Progenitor cell of endocrine pancreas (in vitro differentiated cells): ENCODE measurements around the gene FEM1A. TPM values are rescaled to one million over a fixed set of nuclear protein-coding genes. Genes with fewer than 3 reads are reported as not detected.
A peak's percentile ranks its signal among the peaks of the same experiment; 100 is the strongest.

ENCODE experiments used
- DNase-seq: peaks from one replicate; pipeline ENCODE4 v3.0.0; 2021; ENCODE audit warnings: low spot score; ENCODE audit not compliant: unreplicated experiment
- H3K27ac Mint-ChIP-seq: 2 replicates; pipeline ENCODE4 v1.8.0; 2021; ENCODE audit warnings: mild to moderate bottlenecking, moderate library complexity, mixed read lengths
- H3K27me3 Mint-ChIP-seq: 2 replicates; pipeline ENCODE4 v1.8.0; 2021; ENCODE audit warnings: mixed read lengths
- H3K36me3 Mint-ChIP-seq: 2 replicates; pipeline ENCODE4 v1.8.0; 2022; ENCODE audit warnings: mixed read lengths; ENCODE audit not compliant: insufficient read depth
- H3K4me1 Mint-ChIP-seq: 2 replicates; pipeline ENCODE4 v1.8.0; 2021; ENCODE audit warnings: low read depth, mixed read lengths
- H3K4me3 Mint-ChIP-seq: 2 replicates; pipeline ENCODE4 v1.8.0; 2021; ENCODE audit warnings: low read depth, mild to moderate bottlenecking, moderate library complexity, mixed read lengths
- H3K9me3 Mint-ChIP-seq: 2 replicates; pipeline ENCODE4 v1.8.0; 2021; ENCODE audit warnings: low read depth, mixed read lengths
- total RNA-seq: library from RNA; stranded (reverse); gene quantifications from 2 replicates; pipeline ENCODE4 v1.2.1, GENCODE V29; 2021
- TF ChIP-seq, protein P1 (sequence below): fragments of 200-600 bp; sonication (generic); IDR thresholded peaks from one replicate; pipeline ENCODE4 v1.5.0; 2021; ENCODE audit warnings: antibody characterized with exemption, mild to moderate bottlenecking; ENCODE audit not compliant: unreplicated experiment

The FEM1A gene
- total RNA-seq, 1 donor from 2014 or later: 13.0 TPM

DNA sequence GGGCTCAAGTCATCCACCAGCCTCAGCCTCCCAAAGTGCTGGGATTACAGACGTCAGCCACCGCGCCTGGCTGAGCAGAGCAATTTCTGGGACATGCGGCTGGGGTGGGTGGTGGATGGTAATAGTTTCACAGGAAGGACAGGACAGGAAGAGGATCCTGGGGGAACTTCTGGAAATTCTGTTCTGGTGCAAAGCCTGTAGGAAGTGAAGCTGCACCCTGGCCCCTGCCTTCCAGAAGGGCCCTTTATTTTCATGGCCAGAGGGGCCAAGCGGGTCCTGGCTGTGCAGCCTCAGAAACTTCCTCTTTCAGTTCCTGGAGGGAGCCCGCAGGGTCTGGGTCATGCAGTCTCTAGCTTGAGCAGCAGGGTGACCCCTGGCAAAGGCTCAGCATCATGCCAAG lies 15.7 kb downstream of the FEM1A start:
- H3K4me1 Mint-ChIP-seq: no peaks in the 10 kb centered on the region
- DNase-seq: no peak
- no peaks in the 10 kb centered on the region for H3K36me3 Mint-ChIP-seq
- no peaks in the 10 kb centered on the region for H3K9me3 Mint-ChIP-seq
- H3K4me3 Mint-ChIP-seq: no peak overlapping the region
- TF ChIP-seq, protein P1, sequence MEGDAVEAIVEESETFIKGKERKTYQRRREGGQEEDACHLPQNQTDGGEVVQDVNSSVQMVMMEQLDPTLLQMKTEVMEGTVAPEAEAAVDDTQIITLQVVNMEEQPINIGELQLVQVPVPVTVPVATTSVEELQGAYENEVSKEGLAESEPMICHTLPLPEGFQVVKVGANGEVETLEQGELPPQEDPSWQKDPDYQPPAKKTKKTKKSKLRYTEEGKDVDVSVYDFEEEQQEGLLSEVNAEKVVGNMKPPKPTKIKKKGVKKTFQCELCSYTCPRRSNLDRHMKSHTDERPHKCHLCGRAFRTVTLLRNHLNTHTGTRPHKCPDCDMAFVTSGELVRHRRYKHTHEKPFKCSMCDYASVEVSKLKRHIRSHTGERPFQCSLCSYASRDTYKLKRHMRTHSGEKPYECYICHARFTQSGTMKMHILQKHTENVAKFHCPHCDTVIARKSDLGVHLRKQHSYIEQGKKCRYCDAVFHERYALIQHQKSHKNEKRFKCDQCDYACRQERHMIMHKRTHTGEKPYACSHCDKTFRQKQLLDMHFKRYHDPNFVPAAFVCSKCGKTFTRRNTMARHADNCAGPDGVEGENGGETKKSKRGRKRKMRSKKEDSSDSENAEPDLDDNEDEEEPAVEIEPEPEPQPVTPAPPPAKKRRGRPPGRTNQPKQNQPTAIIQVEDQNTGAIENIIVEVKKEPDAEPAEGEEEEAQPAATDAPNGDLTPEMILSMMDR: no peak
- H3K27ac Mint-ChIP-seq: no peak overlapping the region
- no peaks in the 10 kb centered on the region for H3K27me3 Mint-ChIP-seq

DNA sequence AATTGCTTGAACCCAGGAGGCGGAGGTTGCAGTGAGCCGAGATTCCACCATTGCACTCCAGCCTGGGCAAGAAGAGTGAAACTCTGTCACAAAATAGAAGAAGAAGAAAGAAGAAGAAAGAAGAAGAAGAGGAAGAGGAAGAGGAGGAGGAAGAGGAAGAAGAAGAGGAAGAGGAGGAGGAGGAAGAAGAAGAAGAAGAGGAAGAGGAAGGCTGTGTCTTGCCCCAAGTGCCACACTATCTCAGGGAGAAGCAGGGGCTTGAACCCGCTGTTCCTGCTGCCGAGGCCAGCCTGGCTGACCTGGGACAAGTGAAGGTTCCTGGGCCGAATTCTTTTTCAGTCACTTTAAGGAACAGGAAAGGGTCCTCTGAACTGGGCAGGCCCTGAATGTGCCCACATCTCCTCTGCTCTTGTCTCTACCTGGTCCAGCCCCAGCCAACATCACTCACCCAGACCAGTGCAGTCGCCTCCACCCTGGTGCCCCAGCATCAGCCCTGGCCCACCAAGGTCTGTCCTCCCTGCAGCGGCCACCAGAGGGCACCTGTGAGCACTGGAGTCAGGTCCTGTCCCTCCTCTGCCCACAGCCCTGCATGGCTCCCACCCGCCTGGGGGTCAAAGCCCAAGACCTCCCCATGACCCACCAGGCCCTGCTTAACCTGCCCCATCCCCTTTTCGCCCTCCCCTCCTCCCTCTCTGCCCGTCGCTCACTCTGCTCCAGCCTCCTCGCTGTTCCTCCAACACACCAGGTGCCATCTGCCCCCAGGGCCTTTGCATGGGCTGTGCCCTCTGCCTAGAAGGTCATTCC lies 20.0 kb downstream of the FEM1A start:
- peak; percentile 89 for DNase-seq
- Mint-ChIP-seq H3K27ac (peak overlapping the region; percentile 59), H3K27me3 (no peaks in the 10 kb centered on the region), H3K36me3 (peaks cover 2% of the 10 kb centered on the region), H3K9me3 (peaks cover 6% of the 10 kb centered on the region), H3K4me3 (no peak overlapping the region), H3K4me1 (peaks cover 1% of the 10 kb centered on the region)
- TF ChIP-seq, protein P1: peak; percentile 83

DNA sequence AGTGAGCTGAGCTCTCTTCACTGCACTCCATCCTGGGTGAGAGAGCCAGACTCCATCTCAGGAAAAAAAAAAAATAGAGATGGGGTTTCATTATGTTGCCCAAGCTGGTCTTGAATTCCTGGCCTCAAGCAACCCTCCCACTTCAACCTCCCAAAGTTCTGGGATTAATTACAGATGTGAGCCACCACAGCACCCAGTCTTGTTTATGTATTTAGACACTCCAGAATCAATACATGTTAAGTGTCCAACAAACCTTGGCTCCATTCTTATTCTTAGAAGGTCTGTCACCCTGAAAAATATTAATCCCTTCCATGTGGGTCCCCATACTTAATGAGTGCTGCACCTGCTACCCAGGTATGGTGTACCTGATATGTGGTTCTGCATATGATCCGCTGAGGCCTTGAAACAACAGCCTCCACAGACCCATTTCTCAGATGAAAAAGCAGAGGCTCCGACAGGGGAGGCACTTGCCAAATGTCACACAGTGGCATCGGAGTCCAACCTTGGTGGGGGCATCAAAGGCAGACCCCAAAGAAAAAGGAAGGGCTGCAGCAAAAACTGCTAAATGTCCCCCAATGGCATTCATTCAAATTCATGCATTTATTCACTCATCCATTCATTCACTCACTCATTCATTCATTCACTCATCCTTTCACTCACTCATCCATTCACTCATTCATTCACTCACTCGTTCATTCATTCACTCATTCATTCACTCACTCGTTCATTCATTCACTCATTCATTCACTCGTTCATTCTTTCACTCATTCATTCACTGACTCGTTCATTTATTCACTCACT lies 23.3 kb downstream of the FEM1A start:
- H3K4me3 Mint-ChIP-seq: peak overlapping the region; percentile 69
- peaks cover 9% of the 10 kb centered on the region for H3K36me3 Mint-ChIP-seq
- DNase-seq: no peak
- peaks cover 6% of the 10 kb centered on the region for H3K9me3 Mint-ChIP-seq
- H3K27ac Mint-ChIP-seq: no peak overlapping the region
- TF ChIP-seq, protein P1: no peak
- H3K4me1 Mint-ChIP-seq: peaks cover 1% of the 10 kb centered on the region
- no peaks in the 10 kb centered on the region for H3K27me3 Mint-ChIP-seq

DNA sequence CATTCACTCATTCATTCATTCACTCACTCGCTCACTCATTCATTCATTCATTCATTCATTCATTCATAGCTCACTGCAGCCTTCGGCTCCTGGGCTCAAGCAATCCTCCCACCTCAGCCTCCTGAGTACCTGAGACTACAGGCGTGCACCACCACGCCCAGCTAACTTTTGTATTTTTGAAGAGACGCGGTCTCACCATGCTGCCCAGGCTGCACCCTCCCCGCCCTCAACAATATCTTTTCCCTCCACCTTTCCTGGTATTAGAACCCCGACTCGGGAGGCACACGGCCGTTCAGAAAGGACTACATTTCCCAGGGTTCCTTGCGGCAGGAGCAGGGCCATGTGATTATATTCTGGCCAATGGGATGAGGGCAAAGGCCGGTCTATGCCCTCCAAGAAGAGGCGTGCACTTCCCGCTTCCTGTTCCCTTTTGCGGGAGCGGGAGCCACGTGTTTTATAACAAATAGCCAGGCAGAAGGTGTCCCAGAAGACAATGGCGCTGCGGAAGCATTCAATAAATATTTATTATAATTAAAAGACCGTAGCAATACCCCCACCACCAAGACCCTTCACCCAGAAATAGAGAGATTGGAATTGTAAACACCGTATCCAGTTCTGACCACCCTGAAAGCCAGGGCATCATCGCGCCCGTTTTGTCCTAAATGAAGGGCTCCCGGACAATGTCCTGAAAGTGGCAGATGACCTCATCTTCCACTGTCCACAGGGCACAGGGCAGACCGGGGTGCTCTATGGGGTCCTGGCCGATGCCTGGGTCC lies 24.1 kb downstream of the FEM1A start:
- peak overlapping the region; percentile 43 for H3K27ac Mint-ChIP-seq
- peaks cover 9% of the 10 kb centered on the region for H3K36me3 Mint-ChIP-seq
- TF ChIP-seq, protein P1: no peak
- DNase-seq: peak; percentile 63
- peaks cover 1% of the 10 kb centered on the region for H3K4me1 Mint-ChIP-seq
- H3K4me3 Mint-ChIP-seq: peak overlapping the region; percentile 69
- H3K9me3 Mint-ChIP-seq: peaks cover 6% of the 10 kb centered on the region
- no peaks in the 10 kb centered on the region for H3K27me3 Mint-ChIP-seq
